Activated CD4-positive, alpha-beta T cell treated with anti-CD3 and anti-CD28 coated beads, Interleukin-2, Interleukin-6, amounts not matched to agents 100 ng/mL and 50 ng/mL, durations not matched to agents 16 hours and 8 hours (primary cell): ENCODE data around the gene MRPL38.
"Not testable (repeated sequence)": the region's sequence is repeated elsewhere in the genome, so short reads cannot be mapped to it uniquely, and the experiment has no call there.

Experiments used
- DNase-seq: peaks from one replicate; pipeline ENCODE4 v3.0.0-alpha.2; 2020

MRPL38 gene

DNA sequence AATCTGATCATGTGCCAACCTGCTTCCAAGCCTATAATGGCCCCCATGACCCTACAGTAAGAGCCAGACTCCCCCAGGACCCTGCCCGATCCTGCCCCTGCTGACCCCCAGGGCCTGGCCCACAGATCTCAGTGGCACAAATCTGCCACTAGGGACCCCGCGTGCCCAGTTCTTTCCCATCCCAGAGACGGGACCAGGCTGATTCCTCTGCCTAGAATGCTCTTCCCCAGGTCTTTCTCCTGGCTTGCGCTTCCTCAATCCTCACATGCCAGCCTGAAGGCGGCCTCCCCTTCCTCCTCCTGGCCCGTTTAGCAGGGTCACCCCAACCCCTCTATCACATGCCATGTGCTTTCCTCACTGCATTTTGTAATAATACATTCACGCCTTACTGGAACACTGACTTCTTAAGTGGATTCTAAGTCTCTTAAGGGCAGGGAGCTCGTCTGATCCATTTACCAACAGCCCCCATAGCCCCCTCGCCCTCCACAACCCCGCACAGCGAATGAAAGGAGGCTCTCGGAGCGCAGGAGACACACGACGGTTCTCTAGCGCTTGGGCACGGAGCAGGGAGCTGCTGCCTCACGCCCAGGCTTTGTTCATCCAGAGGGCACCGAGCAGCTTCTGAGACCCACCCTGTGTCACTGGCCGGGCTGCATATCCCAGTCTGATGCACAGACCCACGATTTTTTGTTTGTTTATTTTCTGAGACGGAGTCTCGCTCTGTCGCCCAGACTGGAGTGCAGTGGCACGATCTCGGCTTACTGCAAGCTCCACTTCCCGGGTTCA, 9.1 kb downstream of the MRPL38 start:
- peak; percentile 43 for DNase-seq

- no peak for DNase-seq
Observed at GRCh38 chr17:75894049-75894733, 10.5 kb downstream of the MRPL38 start.

- no peak for DNase-seq
Observed at GRCh38 chr17:75893305-75894048, 11.2 kb downstream of the MRPL38 start.

DNA sequence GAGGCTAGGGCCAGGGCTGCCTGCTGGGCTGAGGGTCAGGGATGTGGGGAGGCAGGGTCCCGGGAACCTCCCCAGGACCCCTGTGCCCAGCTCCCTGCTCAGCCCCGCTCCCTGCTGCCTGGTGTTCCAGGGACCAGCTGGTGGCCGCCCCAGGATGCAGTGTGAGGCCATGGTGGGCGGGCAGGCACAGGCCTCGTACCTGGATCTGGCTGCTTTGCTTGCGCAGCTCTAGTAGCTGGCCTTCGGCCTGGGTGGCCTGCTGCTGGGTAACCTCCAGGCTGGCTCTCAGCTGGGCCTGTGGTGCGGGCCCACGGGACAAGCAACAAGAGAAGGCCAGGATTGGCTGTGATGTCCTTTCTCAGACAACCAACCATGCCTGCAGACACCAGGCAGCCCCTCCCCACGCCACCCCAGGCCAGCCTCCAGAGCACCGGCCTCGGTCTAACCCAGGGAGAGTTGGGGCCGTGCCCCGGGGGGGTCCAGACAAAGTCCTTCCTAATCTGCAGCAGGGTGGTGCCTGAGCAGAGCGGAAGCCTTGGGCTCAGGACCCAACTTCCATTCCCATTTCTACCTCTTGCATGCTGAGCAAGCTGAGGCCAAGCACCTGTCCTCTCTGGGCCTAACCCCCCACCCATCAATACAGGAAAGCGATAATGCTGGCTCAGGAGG, 12.0 kb downstream of the MRPL38 start:
- DNase-seq = no peak

DNA sequence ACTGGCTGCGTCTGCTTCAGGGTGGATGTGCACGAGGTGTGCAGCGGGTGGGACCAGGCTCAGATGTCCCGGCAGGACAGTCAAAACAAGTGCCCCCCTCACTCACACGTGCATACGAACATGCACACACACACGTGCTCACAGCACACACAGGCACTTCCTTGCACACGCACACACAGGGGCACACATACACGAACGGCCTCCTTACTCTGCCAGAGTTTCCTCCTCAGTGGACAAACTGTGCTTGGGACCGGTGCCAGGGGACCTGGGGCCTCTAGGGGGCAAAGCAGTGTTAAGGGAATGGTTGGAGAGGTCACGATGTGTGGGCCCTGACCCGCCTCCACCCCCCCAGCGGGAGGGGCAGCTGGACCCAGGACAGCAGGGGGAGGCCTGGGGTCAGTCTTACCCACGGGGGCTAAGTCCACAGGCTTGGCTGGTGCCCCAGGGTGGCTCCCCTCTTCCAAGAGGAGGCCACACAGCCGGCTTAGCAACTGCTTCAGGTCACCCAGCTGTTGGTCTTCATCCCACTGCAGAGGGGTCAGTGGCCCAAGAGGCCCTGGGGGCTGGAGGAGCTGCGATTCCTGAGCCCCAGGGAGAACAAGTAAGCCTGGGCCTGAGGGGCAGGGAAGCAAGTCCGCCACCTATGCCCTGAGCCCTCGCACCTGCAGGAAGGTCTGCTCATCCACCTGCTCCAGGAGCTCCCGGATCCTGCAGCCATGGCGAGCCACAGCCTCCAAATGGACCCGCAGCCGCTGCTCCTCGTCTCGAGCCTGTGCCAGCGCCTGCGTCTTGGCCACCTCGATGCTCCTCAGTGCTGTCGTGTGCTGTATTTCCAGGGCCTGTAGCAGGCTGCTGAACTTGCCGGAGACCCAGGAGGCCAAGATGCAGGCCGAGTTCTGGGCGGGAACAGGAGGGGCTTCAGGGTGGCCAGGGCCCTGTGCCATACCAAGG, 12.8 kb downstream of the MRPL38 start:
- no peak for DNase-seq

DNA sequence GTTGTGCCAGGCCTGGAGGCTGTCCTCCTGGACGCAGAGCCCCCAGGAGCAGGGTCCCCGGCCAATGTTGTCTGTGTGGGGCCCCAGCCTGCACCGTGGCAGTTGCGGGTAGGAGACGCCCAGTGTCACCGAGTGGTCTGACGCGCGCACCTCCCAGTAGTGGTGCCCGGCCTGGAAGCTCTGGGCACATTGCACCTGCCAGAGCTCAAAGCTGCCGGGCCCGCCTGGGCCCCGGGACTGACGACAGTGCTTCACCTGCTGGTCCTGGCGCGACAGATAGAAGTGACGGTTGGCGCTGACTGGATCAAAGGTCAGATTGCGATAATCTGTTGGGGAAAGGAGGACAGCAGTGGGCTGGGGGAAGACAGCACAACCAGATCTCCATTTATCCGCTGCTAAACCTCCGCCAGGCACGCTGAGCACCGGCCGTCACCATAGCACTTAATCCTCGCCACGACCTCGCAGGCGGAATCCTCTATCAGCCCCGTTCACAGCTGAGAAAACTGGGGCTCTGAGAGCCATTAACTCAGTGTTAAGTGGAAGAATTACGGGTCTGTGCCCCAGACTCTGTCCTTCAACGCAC, 13.6 kb downstream of the MRPL38 start:
- no peak for DNase-seq

- no peak for DNase-seq
Observed at GRCh38 chr17:75889454-75889853, 15.2 kb downstream of the MRPL38 start.

GRCh38 chr17:75888484-75888883, 16.2 kb downstream of the MRPL38 start:
- DNase-seq = no peak

DNA sequence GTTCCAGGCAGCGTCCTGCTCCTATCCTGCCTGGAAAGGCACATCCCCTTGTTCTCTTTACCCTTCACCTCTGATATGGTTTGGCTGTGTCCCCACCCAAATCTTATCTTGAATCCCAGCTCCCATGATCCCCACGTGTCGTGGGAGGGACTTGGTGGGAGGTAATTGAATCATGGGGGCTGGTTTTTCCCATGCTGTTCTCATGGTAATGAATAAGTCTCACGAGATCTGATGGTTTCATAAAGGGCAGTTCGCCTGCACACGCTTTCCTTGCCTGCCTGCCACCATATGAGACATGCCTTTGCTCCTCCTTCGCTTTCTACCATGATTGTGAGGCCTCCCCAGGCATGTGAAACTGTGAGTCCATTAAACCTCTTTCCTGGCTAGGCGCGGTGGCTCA, 18.8 kb downstream of the MRPL38 start:
- DNase-seq = not testable (repeated sequence)

- no peak for DNase-seq
Observed at GRCh38 chr17:75885431-75885830, 19.3 kb downstream of the MRPL38 start.

- DNase-seq = no peak
Observed at GRCh38 chr17:75881678-75882454, 22.8 kb downstream of the MRPL38 start.

DNA sequence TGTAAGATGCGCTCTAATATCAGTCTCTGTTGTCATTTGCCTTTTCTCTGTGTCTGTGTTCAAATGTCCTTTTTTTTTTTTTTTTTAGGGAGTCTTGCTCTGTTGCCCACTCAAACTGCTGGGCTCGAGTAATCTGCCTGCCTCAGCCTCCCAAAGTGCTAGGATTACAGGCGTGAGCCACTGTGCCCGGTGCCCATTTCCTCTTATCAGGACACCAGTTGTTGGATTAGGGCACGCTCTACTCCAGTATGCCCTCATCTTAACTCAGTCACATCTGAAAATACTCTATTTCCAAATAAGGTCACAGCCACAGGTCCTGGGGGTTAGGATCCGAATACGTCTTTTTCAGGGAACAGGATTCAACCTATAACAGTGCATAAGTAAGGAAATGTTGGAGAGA, 24.4 kb downstream of the MRPL38 start:
- DNase-seq = no peak

GRCh38 chr17:75878174-75878998, 26.3 kb downstream of the MRPL38 start, which contains the start of gene TRIM47:
Gene TRIM47 (minus strand): TSS chr17:75878581. CDS start chr17:75878548, 33 bp downstream.
- DNase-seq = peak; percentile 55

- DNase-seq = peak; percentile 83
Observed at GRCh38 chr17:75877752-75878173, 26.9 kb downstream of the MRPL38 start.

DNA sequence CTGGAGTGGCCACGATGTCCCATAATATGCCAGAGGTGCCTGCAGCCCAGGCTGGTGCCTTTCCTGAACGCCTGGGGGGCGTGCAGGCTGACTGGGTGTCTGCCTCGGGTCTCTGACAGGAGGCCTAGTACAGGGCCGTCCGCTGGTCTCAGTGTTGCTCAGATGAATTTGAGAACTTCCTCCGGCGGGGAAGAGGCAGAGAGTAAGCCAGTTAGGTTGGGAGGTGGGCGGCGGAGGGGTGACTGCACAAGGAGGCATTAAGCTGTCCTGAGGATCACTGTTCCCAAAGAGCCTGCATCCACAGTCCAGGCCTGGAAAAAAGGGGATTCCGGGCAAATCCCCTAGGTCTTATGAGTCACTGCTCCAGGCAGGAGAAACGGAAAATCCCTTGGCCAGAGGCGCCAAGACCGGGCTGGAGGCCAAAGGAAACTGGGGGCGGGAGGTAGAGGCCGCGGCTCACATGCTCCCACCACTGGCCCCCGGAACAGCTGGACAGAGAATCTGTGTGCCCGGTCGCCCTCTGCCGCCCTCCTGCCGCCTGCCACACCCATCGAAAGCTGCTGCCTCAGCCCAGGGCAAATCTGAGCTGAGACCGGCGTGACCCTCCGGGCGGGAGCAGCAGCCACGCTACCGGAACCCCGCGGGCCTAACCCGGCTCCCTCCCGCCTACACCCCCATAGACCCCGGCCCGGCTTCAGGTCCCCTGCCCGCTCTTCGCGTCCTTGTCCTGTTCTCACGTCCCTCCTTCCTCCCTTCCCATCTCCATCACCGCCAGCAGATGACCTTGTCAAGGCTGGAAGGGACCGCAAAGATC, 27.5 kb downstream of the MRPL38 start:
- DNase-seq = peak; percentile 66

DNA sequence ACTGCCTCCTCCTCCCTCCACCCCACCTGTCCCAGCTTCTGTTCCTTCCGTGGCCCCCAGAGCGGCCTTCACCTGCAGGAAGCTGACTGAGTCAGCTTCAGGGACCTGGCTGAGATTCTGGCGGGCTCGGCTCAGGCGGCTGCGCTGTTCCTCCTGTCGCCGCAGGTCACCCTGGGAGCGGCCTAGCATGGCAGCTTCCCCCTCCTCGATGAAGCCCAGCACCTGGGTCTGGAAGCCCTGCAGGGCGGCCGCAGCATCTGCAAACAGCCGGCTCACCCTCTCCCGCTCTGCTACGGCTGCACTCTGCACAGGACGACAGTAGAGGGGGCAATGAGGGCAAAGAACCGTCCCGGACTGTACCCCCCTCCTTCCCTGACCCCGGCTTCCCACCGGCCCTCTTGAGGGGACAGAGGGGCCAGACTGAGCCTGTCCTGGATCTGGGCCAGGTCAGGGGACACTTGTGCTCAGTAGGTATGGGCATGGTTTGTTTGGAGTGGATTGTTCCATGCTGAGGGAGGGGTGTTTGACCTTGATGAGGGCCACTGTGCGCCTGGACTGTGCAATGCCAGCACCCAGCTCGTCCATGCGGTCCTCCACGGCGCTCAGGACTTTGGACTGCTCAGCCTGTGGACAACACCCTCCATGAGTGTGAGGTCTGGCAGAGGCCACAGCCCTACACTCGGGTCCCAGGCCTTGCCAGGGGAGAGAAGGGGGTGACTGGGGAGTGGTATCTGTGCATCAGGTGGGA, 28.3 kb downstream of the MRPL38 start:
- peak; percentile 86 for DNase-seq

- no peak for DNase-seq
Observed at GRCh38 chr17:75875940-75876189, 28.8 kb downstream of the MRPL38 start.
